GM10266 (cell line): ENCODE data around the gene P2RX6.

Experiments used
- DNase-seq: peaks from one replicate; pipeline ENCODE4 v3.0.0; 2012; ENCODE audit errors: extremely low spot score
- CTCF ChIP-seq: IDR thresholded peaks from 2 replicates; pipeline ENCODE4 v1.5.1; 2012; ENCODE audit warnings: mild to moderate bottlenecking, low read depth; ENCODE audit not compliant: control insufficient read depth, insufficient read depth; ENCODE audit errors: missing control alignments

P2RX6 gene

GRCh38 chr22:21076912-21077625, 62.1 kb downstream of the P2RX6 start:
- no peak for TF ChIP-seq CTCF
- no peak for DNase-seq
